NCI-H187 (cell line): Measurements from ENCODE around the gene GNPDA2.
A peak's percentile ranks its signal among the peaks of the same experiment; 100 is the strongest.

Experiments
- DNase-seq, 2 experiments: peaks; one replicate each; lab custom pipeline; 2025; lab: John Stamatoyannopoulos, UW

GNPDA2 gene

DNA sequence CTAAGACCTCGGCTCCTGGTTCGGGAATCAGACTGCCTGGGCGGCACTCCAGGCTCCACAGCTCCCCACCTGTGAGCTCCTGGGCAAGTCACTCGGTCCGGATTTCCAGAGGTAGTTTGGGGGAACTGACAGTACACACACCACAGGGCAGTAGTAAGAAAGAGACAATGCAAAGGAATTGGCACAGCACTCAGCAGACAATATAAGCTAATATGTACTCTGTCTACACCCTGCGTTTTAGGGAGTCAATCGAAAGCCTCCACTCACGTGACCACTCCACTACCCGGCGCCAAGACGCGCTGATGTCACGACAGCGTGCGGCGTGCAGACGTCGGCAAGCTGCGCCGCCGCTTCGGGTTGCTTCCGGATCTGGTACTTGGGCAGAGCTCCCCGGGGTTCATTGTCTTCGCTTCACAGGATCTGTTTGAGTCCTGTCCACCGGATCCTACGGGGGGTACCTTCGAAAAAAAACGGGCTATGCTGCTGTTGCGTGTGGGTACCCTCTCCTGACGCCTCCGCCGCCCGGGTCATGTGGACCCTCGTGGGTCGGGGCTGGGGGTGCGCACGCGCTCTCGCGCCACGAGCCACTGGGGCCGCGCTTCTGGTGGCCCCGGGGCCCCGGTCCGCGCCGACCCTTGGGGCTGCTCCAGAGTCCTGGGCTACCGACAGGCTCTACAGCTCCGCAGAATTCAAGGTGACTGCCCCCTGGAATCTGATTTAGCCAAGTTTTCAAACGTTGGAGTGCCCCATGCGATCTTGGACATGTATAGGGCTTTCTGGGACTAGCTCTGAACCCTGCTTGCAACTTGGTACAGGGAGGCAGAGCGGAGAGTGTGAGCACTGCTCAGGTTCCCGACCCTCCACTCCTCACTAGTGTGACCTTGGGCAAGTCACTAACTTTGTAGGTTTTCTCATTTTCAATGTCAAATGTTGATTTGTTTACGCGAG, 48.0 kb downstream of the GNPDA2 start, which contains the start of gene GUF1:
Gene GUF1 (plus strand): TSS at position 327 of the 948 bp plus-strand sequence. CDS start 203 bp downstream, at position 530.
- peak; percentile 85 for DNase-seq

DNA sequence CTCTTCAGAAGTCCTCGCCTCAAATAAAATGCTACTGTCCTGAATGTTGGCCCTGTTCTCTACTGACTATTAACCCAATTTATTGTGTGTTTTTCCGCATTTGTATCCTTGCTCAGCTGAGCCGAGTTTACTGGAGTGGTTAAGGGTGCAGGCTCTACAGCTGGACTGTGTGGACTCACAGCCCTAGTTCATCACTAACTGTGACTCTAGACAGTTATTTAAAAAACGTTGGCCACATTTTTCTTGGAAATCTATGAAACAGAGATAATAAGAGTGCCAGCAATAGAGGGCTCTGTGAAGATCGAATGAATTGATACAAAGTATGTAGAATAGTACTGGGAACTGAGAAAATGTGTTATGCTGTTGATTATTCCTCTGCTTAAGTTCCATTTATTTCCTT, 51.0 kb downstream of the GNPDA2 start:
- DNase-seq: no peak

DNA sequence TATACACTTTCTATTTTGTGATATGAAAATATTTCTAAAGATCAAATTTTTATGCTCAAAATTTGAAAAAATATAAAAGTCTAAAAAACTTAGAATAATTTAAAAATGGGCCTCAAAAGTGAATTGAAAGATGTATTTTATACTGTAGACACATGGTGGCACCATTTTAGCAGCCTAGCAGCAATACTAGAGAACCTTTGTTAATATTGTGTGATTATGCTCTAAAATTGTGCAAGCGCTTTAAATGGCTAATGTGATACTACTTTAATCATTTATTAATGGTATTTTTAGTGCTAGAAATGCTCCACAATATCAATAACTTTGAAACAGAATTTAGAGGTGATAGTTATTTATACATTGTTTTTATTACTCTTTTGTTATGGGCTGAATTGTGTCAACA, 51.9 kb downstream of the GNPDA2 start:
- no peak for DNase-seq

DNA sequence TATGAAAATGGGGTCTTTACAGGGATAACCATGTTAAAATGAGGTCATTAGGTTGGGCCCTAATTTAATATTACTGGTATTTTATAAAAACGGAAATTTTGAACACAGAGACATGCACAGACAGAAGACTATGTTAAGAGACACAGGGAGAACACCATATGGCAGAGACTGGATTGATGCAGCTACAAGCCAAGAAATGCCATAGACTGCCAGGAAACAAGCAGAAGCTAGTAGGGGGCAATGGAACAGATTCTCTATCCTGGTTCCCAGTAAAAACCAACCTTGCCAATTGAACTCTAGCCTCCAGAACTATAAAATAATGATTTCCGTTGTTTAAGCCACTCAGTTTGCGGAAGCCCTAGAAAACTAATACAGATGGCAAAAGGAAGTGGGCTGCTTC, 54.7 kb downstream of the GNPDA2 start:
- DNase-seq: no peak

DNA sequence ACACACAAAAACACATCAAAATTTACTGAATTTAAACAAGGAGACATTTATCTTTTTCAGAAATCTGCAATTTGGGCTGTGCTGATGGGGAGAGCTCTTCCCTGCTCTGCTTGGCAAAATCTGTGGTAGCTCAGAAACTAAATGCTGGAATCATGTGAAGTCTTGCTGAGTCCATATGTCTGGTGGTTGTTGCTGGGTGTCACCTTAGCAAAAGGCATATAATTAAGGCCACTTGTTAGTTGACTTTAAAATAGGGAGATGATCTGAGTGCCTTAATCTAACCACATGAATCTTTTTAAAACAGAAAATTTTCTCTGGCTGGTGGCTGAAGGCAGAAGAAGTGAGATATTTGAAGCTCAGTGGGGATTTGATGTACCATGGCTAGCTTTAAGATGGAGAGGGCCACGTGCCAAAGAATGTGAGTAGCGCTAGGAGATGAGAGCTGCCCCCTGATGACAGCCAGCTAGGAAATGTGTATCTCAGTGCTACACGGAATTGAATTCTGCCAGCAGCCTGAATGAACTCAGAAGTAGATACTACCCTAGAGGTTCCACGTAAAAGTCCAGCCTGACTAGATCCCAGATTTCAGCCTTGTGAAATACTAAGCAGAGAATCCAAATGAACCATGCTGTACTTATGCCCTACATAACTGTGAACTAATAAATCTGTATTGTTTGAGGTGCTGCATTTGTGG, 55.7 kb downstream of the GNPDA2 start:
- no peak for DNase-seq

DNA sequence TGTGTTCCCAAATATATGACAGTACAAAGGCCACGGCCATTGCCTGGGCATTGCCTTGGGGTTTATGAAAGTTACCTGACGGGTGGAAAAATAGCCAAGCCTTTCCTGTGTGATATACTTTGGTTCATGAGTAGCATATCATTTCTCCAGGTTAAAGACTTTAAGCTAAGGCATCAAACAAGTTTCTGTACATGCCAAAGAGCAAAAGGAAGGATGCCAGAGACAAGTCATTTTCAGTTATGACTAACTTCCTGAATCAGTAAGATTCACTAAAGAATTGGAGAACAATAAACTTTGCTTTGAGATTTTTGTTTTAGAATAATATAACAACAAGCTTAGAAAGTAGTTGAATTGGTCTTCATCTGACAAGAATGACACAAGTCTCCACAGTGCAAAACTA, 57.8 kb downstream of the GNPDA2 start:
- no peak for DNase-seq

DNA sequence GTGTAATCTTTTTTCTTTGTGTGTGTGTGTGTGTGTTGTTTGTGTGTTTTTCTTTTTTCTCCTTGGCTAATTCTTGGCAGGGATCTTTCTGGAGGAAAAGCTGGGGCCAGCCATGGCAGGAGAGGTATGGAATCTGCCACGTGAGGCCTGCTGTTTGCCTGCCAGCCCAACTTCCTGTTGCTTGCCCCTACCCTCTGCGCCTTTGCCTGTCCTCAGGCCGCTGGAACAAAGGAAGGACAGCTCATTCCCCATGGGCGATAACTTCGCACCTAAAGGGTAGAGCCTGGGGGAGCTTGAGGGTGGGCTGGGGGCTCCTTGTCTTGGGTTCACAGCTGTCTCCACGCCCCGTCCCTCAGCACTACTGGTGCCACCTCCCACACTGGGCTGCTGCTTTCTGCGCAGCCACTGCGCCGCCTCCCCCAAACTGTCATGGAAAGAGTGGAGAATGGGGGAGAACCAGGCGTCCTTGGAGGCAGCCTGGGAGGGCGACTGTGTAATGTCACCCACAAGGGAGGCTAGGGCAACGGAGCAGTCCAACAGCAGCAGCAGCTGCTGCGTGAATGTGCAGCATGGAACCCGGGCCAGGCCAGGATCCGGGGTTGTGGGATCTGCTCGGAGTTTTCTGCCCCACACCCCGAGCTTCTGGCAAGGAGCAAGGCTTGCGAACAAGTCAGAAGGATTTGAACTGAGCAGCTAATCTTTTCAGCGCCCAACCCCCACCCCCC, 62.7 kb downstream of the GNPDA2 start:
- no peak for DNase-seq

DNA sequence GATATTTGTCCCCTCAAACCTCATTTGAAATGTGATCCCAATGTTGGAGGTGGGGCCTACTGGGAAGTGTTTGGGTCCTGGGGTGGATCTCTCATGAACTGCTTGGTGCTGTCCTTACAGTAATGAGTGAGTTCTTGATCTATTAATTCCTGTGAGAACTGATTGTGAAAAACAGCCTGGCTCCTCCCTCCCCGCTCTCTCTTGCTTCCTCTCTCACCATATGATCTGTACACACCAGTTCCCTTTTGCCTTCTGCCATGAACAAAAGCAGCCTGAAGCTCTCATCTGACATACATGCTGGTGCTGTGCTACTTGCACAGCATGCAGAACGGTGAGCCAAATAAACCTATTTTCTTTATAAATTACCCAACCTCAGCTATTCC, 63.7 kb downstream of the GNPDA2 start:
- no peak for DNase-seq

DNA sequence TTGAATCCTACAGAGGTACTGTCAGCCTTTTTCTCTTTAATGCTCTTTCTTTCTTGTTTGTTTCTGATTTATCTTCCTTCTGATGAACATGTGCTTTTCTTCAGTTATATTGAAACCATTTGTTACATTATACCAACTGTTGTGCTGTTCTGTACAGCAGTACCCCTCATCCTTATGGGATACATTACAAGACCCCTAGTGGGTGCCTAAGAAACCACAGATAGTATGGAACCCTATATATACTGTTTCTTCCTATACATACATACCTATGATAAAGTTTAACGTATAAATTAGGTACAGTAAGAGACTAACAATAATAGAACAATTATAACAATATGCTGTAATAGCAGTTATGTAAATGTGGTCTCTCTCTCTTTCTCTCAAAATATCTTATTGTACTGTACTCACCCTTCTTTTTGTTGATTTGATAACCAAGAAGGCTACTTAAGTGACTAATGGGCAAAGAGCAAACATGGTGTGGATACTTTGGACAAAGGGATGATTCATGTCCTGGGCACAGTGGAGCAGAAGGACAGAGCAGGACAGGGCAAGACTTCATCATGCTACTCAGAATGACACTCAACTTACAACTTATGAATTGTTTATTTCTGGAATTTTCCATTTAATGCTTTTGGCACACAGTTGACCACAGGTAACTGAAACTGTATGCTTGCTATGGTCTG, 64.3 kb downstream of the GNPDA2 start:
- no peak for DNase-seq

DNA sequence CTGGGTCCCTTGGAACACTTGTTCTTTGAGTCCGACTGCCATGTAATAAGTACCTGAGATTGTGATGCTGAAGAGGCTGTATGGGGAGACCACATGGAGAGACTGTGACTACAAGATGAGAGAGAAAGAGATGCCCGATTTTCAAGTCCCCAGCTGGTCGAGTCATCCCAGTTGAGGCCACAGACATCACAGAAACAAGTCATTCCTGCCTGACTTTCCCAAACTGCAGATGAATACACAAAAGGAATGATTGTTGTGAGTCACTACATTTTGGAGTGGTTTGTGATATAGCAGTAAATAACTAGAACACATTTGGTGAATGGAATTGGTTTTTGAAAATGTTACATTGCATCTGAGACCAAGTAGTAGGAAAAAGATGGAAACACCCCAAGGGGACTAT, 66.0 kb downstream of the GNPDA2 start:
- DNase-seq: no peak

DNA sequence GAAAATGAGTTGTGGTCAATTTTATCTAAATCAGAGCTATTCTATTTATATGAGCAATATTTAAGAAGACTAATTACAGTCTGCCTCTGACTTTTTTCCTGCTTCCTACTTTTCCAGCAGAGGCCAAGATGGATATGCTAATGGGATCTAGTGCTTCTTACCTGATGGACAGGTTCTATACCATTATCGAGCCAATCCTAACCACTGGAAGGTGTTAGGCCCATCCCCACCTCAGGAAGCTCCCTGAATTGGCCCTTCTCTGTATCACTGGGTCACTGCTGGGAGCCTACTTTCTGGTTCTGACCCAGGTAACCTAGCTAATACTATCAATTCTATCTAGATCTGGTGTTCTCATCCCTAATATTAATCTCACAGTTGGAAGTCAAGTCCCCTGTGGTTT, 74.4 kb downstream of the GNPDA2 start:
- DNase-seq: no peak
